K562 (cell line): Measurements from ENCODE around the gene TCF25. TPM values are rescaled to one million over a fixed set of nuclear protein-coding genes. Genes with fewer than 3 reads are reported as not detected.
A peak's percentile ranks its signal among the peaks of the same experiment; 100 is the strongest.

Experiments
- ARHGAP35 ChIP-seq: fragments of 450-650 bp; IDR thresholded peaks from 2 replicates; pipeline ENCODE4 v1.6.1; 2018; ENCODE audit not compliant: partially characterized antibody
- ARID3B ChIP-seq: fragments of 250-450 bp; sonication (Bioruptor Pico); IDR thresholded peaks from 2 replicates; pipeline ENCODE4 v1.4.0; 2020; ENCODE audit warnings: borderline replicate concordance
- CBFA2T2 ChIP-seq: fragments of 450-650 bp; conservative IDR thresholded peaks from 2 replicates; pipeline ENCODE4 v1.6.1; 2017; ENCODE audit warnings: mild to moderate bottlenecking
- CBX8 ChIP-seq: fragments of 200-600 bp; sonication (generic); IDR thresholded peaks from 2 replicates; pipeline ENCODE4 v1.6.1; 2012; ENCODE audit warnings: borderline replicate concordance, mixed run types, low read depth, mild to moderate bottlenecking, moderate library complexity, mixed read lengths, low read length, control low read depth, inconsistent platforms; ENCODE audit not compliant: poor library complexity, severe bottlenecking; ENCODE audit errors: extremely low read depth
- CREB1 ChIP-seq, 2 experiments: sonication (generic) in 1 of 2; formaldehyde crosslinking in 1 of 2; IDR thresholded peaks; 2 replicates each; pipeline versions ENCODE4 v1.6.1 to v1.8.0; 2012 to 2022; ENCODE audit warnings: inconsistent platforms in 1 of 2, mild to moderate bottlenecking in 1 of 2, missing genetic modification reagents in 1 of 2, moderate library complexity in 1 of 2
- E4F1 ChIP-seq: fragments of 250-450 bp; sonication (Bioruptor Pico); IDR thresholded peaks from 2 replicates; pipeline ENCODE4 v1.5.0; 2021; ENCODE audit warnings: mild to moderate bottlenecking, borderline replicate concordance
- HSF4 ChIP-seq: fragments of 250-450 bp; sonication (Bioruptor Pico); IDR thresholded peaks from 2 replicates; pipeline ENCODE4 v2.1.2; 2022; ENCODE audit warnings: mild to moderate bottlenecking, moderate library complexity, borderline replicate concordance
- KDM1A ChIP-seq, 2 experiments: fragments of 450-650 bp; IDR thresholded peaks; 2 replicates each; pipeline ENCODE4 v1.6.1; 2016; ENCODE audit warnings: mild to moderate bottlenecking in 2 of 2
- KDM4B ChIP-seq, 2 experiments: fragments of 450-650 bp in 1 of 2; sonication (generic) in 1 of 2; IDR thresholded peaks; 2 replicates each; pipeline ENCODE4 v1.6.1; 2016 to 2017; ENCODE audit warnings: borderline replicate concordance in 2 of 2, antibody characterized with exemption in 1 of 2, low read depth in 1 of 2, mild to moderate bottlenecking in 1 of 2
- KLF13 ChIP-seq: fragments of 450-650 bp; IDR thresholded peaks from 2 replicates; pipeline ENCODE4 v1.6.1; 2016; ENCODE audit warnings: missing genetic modification characterization, low read depth, mild to moderate bottlenecking, missing compliant biosample characterization, moderate library complexity, borderline replicate concordance
- MBD2 ChIP-seq: sonication (generic); IDR thresholded peaks from 2 replicates; pipeline ENCODE4 v1.6.1; 2016; ENCODE audit warnings: low read depth, borderline replicate concordance
- SMAD1 ChIP-seq: fragments of 150-350 bp; IDR thresholded peaks from 2 replicates; pipeline ENCODE4 v1.6.1; 2014; ENCODE audit warnings: low read length, low read depth; ENCODE audit not compliant: partially characterized antibody
- TCF3 ChIP-seq: sonication (generic); formaldehyde crosslinking; IDR thresholded peaks from 2 replicates; pipeline ENCODE4 v1.4.0; 2020; ENCODE audit warnings: mild to moderate bottlenecking, missing genetic modification reagents
- THRB ChIP-seq: fragments of 450-650 bp; formaldehyde crosslinking; conservative IDR thresholded peaks from 2 replicates; pipeline ENCODE4 v1.4.0; 2022; ENCODE audit warnings: mild to moderate bottlenecking, missing genetic modification characterization
- ZBTB43 ChIP-seq: sonication (generic); formaldehyde crosslinking; IDR thresholded peaks from 2 replicates; pipeline ENCODE4 v1.8.0; 2023; ENCODE audit warnings: mild to moderate bottlenecking, missing genetic modification reagents
- ZNF449 ChIP-seq: fragments of 250-450 bp; sonication (Bioruptor Pico); IDR thresholded peaks from 2 replicates; pipeline ENCODE4 v1.8.0; 2022; ENCODE audit warnings: moderate library complexity, mild to moderate bottlenecking, inconsistent platforms
- ZNF707 ChIP-seq: fragments of 250-450 bp; sonication (Bioruptor Pico); conservative IDR thresholded peaks from 2 replicates; pipeline ENCODE4 v1.8.0; 2022; ENCODE audit warnings: inconsistent platforms, mild to moderate bottlenecking, moderate library complexity
- polyA plus RNA-seq, 8 experiments: library from polyadenylated mRNA; depleted of rRNA in 4 of 8; stranded (reverse) in 5 of 8; unstranded in 3 of 8; fragments of >200 nt; fragmentation: Nextera tagmentation in 2 of 8; fragmentation: Illumina TruSeq in 1 of 8; extraction: Ambion mirVana in 2 of 8; extraction: Trizol in 1 of 8; gene quantifications; 2 replicates each; pipeline versions ENCODE4 v1.2.1 to v1.2.3, GENCODE V29; 2011 to 2014; ENCODE audit warnings: inconsistent platforms in 1 of 8, missing spikeins in 1 of 8
- total RNA-seq, 7 experiments: library from RNA; depleted of rRNA in 6 of 7; stranded (reverse); fragments of >200 nt in 6 of 7; fragmentation: Illumina TruSeq in 2 of 7; extraction: Trizol in 2 of 7; gene quantifications; 2 replicates each; pipeline versions ENCODE4 v1.2.1 to v1.2.3, GENCODE V29; 2011 to 2021; ENCODE audit warnings: low replicate concordance in 1 of 7

Gene TCF25
- total and polyA plus RNA-seq, 9 of the 15 experiments (the other 6 are each of a cell fraction or from before 2014, with no cell fraction given), result 9.0 to 154 (median 83.8) TPM

GRCh38 chr16:89918453-89919347 is 45.3 kb downstream of the TCF25 start, which contains the start of gene MC1R (continued):
- TF ChIP-seq ZNF449 (CRISPR knock-in tag), result no peak
- TF ChIP-seq E4F1 (CRISPR knock-in tag), result peak; percentile 56; the same call in 1 of the 2 replicates
- no peak for TF ChIP-seq ZNF707 (CRISPR knock-in tag)
- TF ChIP-seq TCF3 (CRISPR knock-in tag), result no peak
- no peak for TF ChIP-seq CBX8
- TF ChIP-seq KDM1A (IDR thresholded peaks at IDR 0.05), result no peak
- TF ChIP-seq SMAD1, result peak; percentile 44
- TF ChIP-seq CBFA2T2, result no peak
- no peak for TF ChIP-seq HSF4 (CRISPR knock-in tag)
- 0 out of 2 replicates have a peak, but pooled peaks have one; percentile 48 for TF ChIP-seq KLF13 (tag)
- TF ChIP-seq THRB, result no peak
- TF ChIP-seq ARHGAP35, result no peak
- TF ChIP-seq CREB1 (IDR thresholded peaks at IDR 0.05), result no peak
- no peak for TF ChIP-seq CREB1 (CRISPR knock-in tag; IDR thresholded peaks at IDR 0.05)
- TF ChIP-seq ZBTB43, result no peak
- TF ChIP-seq MBD2, result no peak
- TF ChIP-seq ARID3B (CRISPR knock-in tag), result no peak
- no peak for TF ChIP-seq KDM4B (IDR thresholded peaks at IDR 0.05; ENCODE audit: borderline replicate concordance in 2 of 2, low read depth in 1 of 2)
